GM20000 (cell line): Measurements from ENCODE around the gene TSSC4.

Source experiments
- DNase-seq: peaks from one replicate; pipeline ENCODE4 v3.0.0; 2012; ENCODE audit warnings: low spot score
- CTCF ChIP-seq: IDR thresholded peaks from 2 replicates; pipeline ENCODE4 v1.5.1; 2012; ENCODE audit warnings: mild to moderate bottlenecking, control low read depth; ENCODE audit errors: extremely low read depth, missing control alignments

Gene TSSC4

GRCh38 chr11:2431395-2431794 is 30.8 kb downstream of the TSSC4 start:
- TF ChIP-seq CTCF = no peak
- DNase-seq = no peak

GRCh38 chr11:2432171-2432621 is 31.6 kb downstream of the TSSC4 start:
- no peak for DNase-seq
- TF ChIP-seq CTCF = no peak

GRCh38 chr11:2432628-2433071 is 32.1 kb downstream of the TSSC4 start:
- TF ChIP-seq CTCF = no peak
- DNase-seq = no peak

- DNase-seq = no peak
- no peak for TF ChIP-seq CTCF
Measured at GRCh38 chr11:2433106-2433925, 32.8 kb downstream of the TSSC4 start.

- no peak for TF ChIP-seq CTCF
- DNase-seq = no peak
Measured at GRCh38 chr11:2434008-2434407, 33.5 kb downstream of the TSSC4 start.

- TF ChIP-seq CTCF = no peak
- DNase-seq = no peak
Measured at GRCh38 chr11:2434506-2435255, 34.1 kb downstream of the TSSC4 start.
